ENCODE data around the gene BARX1.

Gene BARX1

GRCh38 chr9:93903886-93904648, 51.1 kb downstream of the BARX1 start:
- H4K20me1 ChIP-seq (ENCODE audit: low read depth, low read length): no peaks in the 10 kb centered on the region
- H3F3A ChIP-seq (ENCODE audit: insufficient read depth): no peaks in the 10 kb centered on the region
- H3K27ac ChIP-seq (ENCODE audit: low read depth, low read length): no peak overlapping the region
- H2AFZ ChIP-seq (ENCODE audit: low read depth, low read length, severe bottlenecking): no peak overlapping the region
- no peak overlapping the region for H3K4me3 ChIP-seq (ENCODE audit: insufficient read depth, low read length, poor library complexity, severe bottlenecking)
- no peak overlapping the region for H3K4me2 ChIP-seq (ENCODE audit: low read depth, low read length, poor library complexity, severe bottlenecking)
- no peak overlapping the region for H3K9ac ChIP-seq (ENCODE audit: low read length)
- H3K9me2 ChIP-seq (replicated peaks; ENCODE audit: insufficient read depth, low read length): no peaks in the 10 kb centered on the region
- no peaks in the 10 kb centered on the region for H3K36me3 ChIP-seq (ENCODE audit: low read length)
- TF ChIP-seq CTCF (IDR thresholded peaks at IDR 0.05; ENCODE audit: insufficient read depth, low read length, poor library complexity, severe bottlenecking) (no peak), EZH2phosphoT487 (conservative IDR thresholded peaks at IDR 0.05; ENCODE audit: low read length) (no peak)
- no peaks in the 10 kb centered on the region for H3K9me3 ChIP-seq (ENCODE audit: insufficient read depth, low read length)
- H3K27me3 ChIP-seq (ENCODE audit: low read length): no peaks in the 10 kb centered on the region
- no peaks in the 10 kb centered on the region for H3K79me2 ChIP-seq (ENCODE audit: insufficient read depth, low read length)

- H3K27me3 ChIP-seq (ENCODE audit: low read length): no peaks in the 10 kb centered on the region
- H3K4me2 ChIP-seq (ENCODE audit: low read depth, low read length, poor library complexity, severe bottlenecking): no peak overlapping the region
- no peaks in the 10 kb centered on the region for H3F3A ChIP-seq (ENCODE audit: insufficient read depth)
- TF ChIP-seq CTCF (IDR thresholded peaks at IDR 0.05; ENCODE audit: insufficient read depth, low read length, poor library complexity, severe bottlenecking): no peak
- no peak for TF ChIP-seq EZH2phosphoT487 (conservative IDR thresholded peaks at IDR 0.05; ENCODE audit: low read length)
- H2AFZ ChIP-seq (ENCODE audit: low read depth, low read length, severe bottlenecking): no peak overlapping the region
- no peaks in the 10 kb centered on the region for H3K9me3 ChIP-seq (ENCODE audit: insufficient read depth, low read length)
- no peaks in the 10 kb centered on the region for H3K9me2 ChIP-seq (replicated peaks; ENCODE audit: insufficient read depth, low read length)
- no peaks in the 10 kb centered on the region for H4K20me1 ChIP-seq (ENCODE audit: low read depth, low read length)
- H3K36me3 ChIP-seq (ENCODE audit: low read length): no peaks in the 10 kb centered on the region
- H3K9ac ChIP-seq (ENCODE audit: low read length): no peak overlapping the region
- H3K4me3 ChIP-seq (ENCODE audit: insufficient read depth, low read length, poor library complexity, severe bottlenecking): no peak overlapping the region
- H3K27ac ChIP-seq (ENCODE audit: low read depth, low read length): no peak overlapping the region
- no peaks in the 10 kb centered on the region for H3K79me2 ChIP-seq (ENCODE audit: insufficient read depth, low read length)
Observed at GRCh38 chr9:93902780-93903655, 52.1 kb downstream of the BARX1 start.

GRCh38 chr9:93902051-93902779, 52.9 kb downstream of the BARX1 start:
- Histone ChIP-seq H3K79me2 (ENCODE audit: insufficient read depth, low read length) (no peaks in the 10 kb centered on the region), H3K36me3 (ENCODE audit: low read length) (no peaks in the 10 kb centered on the region), H3K9ac (ENCODE audit: low read length) (no peak overlapping the region), H3F3A (ENCODE audit: insufficient read depth) (no peaks in the 10 kb centered on the region), H3K9me3 (ENCODE audit: insufficient read depth, low read length) (no peaks in the 10 kb centered on the region), H3K4me2 (ENCODE audit: low read depth, low read length, poor library complexity, severe bottlenecking) (no peak overlapping the region), H3K4me3 (ENCODE audit: insufficient read depth, low read length, poor library complexity, severe bottlenecking) (no peak overlapping the region), H3K27me3 (ENCODE audit: low read length) (no peaks in the 10 kb centered on the region), H2AFZ (ENCODE audit: low read depth, low read length, severe bottlenecking) (no peak overlapping the region), H3K27ac (ENCODE audit: low read depth, low read length) (no peak overlapping the region), H4K20me1 (ENCODE audit: low read depth, low read length) (no peaks in the 10 kb centered on the region), H3K9me2 (replicated peaks; ENCODE audit: insufficient read depth, low read length) (no peaks in the 10 kb centered on the region)
- TF ChIP-seq CTCF (IDR thresholded peaks at IDR 0.05; ENCODE audit: insufficient read depth, low read length, poor library complexity, severe bottlenecking) (no peak), EZH2phosphoT487 (conservative IDR thresholded peaks at IDR 0.05; ENCODE audit: low read length) (no peak)
